ENCODE results near the gene ZBTB34.

DNA sequence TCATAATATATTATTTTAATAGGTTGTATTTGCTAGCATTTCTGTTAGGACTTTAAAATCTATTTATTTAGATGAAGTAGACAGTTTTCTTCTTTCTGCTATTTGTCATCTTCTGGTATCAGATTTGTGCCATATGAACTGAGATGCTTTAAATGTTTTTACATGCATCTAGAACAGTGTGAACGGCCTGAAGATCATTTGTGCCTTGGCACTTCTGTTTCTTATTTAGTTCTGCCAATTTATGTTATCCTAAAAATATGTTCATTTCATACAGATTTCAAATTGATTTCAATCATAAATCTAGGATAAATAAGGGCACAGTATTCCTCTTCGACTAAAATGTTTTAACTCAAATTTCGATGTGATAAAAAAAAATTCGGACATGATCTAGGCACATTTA, 16.1 kb downstream of the ZBTB34 start:
- TF ChIP-seq POLR2AphosphoS5 (IDR thresholded peaks at IDR 0.05) (no peak), TAF1 (IDR thresholded peaks at IDR 0.05; ENCODE audit: low read depth) (no peak), EZH2 (IDR thresholded peaks at IDR 0.05; ENCODE audit: borderline replicate concordance, insufficient read depth, low read length, poor library complexity, severe bottlenecking) (no peak), EP300 (conservative IDR thresholded peaks at IDR 0.05; ENCODE audit: poor library complexity, severe bottlenecking) (no peak)
- TF ChIP-seq, protein P1, sequence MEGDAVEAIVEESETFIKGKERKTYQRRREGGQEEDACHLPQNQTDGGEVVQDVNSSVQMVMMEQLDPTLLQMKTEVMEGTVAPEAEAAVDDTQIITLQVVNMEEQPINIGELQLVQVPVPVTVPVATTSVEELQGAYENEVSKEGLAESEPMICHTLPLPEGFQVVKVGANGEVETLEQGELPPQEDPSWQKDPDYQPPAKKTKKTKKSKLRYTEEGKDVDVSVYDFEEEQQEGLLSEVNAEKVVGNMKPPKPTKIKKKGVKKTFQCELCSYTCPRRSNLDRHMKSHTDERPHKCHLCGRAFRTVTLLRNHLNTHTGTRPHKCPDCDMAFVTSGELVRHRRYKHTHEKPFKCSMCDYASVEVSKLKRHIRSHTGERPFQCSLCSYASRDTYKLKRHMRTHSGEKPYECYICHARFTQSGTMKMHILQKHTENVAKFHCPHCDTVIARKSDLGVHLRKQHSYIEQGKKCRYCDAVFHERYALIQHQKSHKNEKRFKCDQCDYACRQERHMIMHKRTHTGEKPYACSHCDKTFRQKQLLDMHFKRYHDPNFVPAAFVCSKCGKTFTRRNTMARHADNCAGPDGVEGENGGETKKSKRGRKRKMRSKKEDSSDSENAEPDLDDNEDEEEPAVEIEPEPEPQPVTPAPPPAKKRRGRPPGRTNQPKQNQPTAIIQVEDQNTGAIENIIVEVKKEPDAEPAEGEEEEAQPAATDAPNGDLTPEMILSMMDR (IDR thresholded peaks at IDR 0.05; ENCODE audit: poor library complexity, severe bottlenecking), result no peak
- TF ChIP-seq, protein P2, sequence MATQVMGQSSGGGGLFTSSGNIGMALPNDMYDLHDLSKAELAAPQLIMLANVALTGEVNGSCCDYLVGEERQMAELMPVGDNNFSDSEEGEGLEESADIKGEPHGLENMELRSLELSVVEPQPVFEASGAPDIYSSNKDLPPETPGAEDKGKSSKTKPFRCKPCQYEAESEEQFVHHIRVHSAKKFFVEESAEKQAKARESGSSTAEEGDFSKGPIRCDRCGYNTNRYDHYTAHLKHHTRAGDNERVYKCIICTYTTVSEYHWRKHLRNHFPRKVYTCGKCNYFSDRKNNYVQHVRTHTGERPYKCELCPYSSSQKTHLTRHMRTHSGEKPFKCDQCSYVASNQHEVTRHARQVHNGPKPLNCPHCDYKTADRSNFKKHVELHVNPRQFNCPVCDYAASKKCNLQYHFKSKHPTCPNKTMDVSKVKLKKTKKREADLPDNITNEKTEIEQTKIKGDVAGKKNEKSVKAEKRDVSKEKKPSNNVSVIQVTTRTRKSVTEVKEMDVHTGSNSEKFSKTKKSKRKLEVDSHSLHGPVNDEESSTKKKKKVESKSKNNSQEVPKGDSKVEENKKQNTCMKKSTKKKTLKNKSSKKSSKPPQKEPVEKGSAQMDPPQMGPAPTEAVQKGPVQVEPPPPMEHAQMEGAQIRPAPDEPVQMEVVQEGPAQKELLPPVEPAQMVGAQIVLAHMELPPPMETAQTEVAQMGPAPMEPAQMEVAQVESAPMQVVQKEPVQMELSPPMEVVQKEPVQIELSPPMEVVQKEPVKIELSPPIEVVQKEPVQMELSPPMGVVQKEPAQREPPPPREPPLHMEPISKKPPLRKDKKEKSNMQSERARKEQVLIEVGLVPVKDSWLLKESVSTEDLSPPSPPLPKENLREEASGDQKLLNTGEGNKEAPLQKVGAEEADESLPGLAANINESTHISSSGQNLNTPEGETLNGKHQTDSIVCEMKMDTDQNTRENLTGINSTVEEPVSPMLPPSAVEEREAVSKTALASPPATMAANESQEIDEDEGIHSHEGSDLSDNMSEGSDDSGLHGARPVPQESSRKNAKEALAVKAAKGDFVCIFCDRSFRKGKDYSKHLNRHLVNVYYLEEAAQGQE (IDR thresholded peaks at IDR 0.05; ENCODE audit: borderline replicate concordance), result no peak
